ENCODE data around the gene NR1D1. TPM values are rescaled to one million over a fixed set of nuclear protein-coding genes. Genes with fewer than 3 reads are reported as not detected.
A peak's percentile ranks its signal among the peaks of the same experiment; 100 is the strongest.

The NR1D1 gene
- total RNA-seq, 4 donors from 2014 or later, result 3.4 to 9.9 (median 5.1) TPM

- intact Hi-C loops (cut with DNase I), result no loop called here
- peak overlapping the region; percentile 92 to 94 (median 93) for H3K27ac ChIP-seq
- H3K4me3 ChIP-seq (replicated peaks in 1 of 3), result no peak overlapping the region
- H3K4me1 ChIP-seq, result peaks cover 83 to 91% of the 10 kb centered on the region in 2 donors
- no peaks in the 10 kb centered on the region for H3K36me3 ChIP-seq
- no peaks in the 10 kb centered on the region for H3K9me3 ChIP-seq
- TF ChIP-seq, protein P1, sequence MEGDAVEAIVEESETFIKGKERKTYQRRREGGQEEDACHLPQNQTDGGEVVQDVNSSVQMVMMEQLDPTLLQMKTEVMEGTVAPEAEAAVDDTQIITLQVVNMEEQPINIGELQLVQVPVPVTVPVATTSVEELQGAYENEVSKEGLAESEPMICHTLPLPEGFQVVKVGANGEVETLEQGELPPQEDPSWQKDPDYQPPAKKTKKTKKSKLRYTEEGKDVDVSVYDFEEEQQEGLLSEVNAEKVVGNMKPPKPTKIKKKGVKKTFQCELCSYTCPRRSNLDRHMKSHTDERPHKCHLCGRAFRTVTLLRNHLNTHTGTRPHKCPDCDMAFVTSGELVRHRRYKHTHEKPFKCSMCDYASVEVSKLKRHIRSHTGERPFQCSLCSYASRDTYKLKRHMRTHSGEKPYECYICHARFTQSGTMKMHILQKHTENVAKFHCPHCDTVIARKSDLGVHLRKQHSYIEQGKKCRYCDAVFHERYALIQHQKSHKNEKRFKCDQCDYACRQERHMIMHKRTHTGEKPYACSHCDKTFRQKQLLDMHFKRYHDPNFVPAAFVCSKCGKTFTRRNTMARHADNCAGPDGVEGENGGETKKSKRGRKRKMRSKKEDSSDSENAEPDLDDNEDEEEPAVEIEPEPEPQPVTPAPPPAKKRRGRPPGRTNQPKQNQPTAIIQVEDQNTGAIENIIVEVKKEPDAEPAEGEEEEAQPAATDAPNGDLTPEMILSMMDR (IDR thresholded peaks at IDR 0.05), result no peak
- TF ChIP-seq POLR2A (IDR thresholded peaks at IDR 0.05), result no peak
- DNase-seq, result peak in 1 of 2 donors; percentile 21
- WGBS, 2 donors, result 46 to 53% methylated on average over 8 of the region's 8 CpGs
- no peaks in the 10 kb centered on the region for H3K27me3 ChIP-seq
Measured at GRCh38 chr17:40070709-40071312, 29.6 kb downstream of the NR1D1 start.

DNA sequence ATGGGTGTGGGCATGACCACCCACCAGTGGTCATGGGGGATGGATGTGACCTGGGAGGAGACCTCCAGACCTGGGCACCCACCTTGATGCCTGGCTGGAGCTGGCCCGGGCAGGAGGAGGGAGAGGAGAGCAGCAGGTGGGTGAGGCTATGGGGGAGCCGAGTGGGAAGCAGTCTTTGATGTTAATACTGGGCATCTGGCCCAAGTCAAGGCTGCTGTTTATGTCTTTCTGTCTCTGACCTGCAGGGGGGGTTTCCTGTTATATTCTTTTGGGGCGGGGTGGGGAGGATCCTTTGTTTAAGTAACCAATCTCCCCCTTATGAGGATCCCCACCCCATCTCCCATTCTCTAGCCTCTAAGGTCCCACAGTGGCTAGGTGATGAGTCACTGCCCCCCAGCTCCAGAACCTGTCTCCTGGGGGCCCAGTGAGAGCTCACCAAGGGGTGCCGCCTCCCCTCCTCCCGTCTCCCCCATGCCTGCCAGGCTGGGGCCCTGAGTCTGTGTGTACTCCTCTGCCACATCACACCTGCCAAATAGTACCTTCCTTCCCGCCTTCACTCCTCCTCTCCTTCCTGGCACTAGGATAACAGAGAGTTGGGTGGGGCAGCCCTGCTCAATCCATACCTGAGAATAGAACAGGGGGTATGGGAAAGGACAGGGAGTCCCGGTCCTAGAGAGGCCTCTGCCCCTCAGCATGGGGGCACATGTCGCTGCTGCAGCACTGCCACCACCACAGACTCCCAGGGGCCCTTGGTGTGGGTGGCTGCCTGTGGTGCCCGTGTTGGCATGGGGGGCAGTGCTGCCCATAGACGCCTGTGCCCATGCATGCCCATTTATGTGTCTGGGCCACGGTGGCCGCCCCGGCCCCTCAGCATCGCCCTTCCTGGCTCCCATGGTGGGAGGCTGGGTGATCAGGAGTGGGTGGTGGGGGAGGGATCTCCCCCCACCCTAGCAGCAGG, 30.4 kb downstream of the NR1D1 start:
- Histone ChIP-seq H3K4me3 (replicated peaks in 1 of 3) (peak overlapping the region in 1 of 3 donors; percentile 11), H3K9me3 (no peaks in the 10 kb centered on the region), H3K27me3 (no peaks in the 10 kb centered on the region), H3K36me3 (no peaks in the 10 kb centered on the region), H3K4me1 (peaks cover 83 to 91% of the 10 kb centered on the region in 2 donors), H3K27ac (peak overlapping the region; percentile 92 to 94 (median 93))
- intact Hi-C loops (cut with DNase I), result loop anchor here (10.0 kb wide), 1 partner anchor 95 kb away; no protein-coding TSS in a partner anchor
- TF ChIP-seq, protein P1 (IDR thresholded peaks at IDR 0.05), result peak in 1 of 6 experiments; percentile 23
- no peak for TF ChIP-seq POLR2A (IDR thresholded peaks at IDR 0.05)
- peak; percentile 61 to 63 for DNase-seq
- WGBS, 2 donors, result 15 to 44% methylated on average over 8 to 11 of the region's 14 CpGs

GRCh38 chr17:40068917-40069750, 31.3 kb downstream of the NR1D1 start:
- intact Hi-C loops (cut with DNase I), result loop anchor here (10.0 kb wide), 1 partner anchor 96 kb away; no protein-coding TSS in a partner anchor
- peaks cover 83 to 91% of the 10 kb centered on the region in 2 donors for H3K4me1 ChIP-seq
- 3 to 8% methylated on average over 13 of the region's 14 CpGs for WGBS, 2 donors
- H3K27ac ChIP-seq, result peak overlapping the region; percentile 92 to 94 (median 93)
- peak in 1 of 2 donors; percentile 54 for TF ChIP-seq POLR2A (IDR thresholded peaks at IDR 0.05)
- TF ChIP-seq, protein P1 (IDR thresholded peaks at IDR 0.05), result no peak
- DNase-seq, result peak; percentile 95 to 96
- H3K9me3 ChIP-seq, result no peaks in the 10 kb centered on the region
- peak overlapping the region in 1 of 3 donors; percentile 11 for H3K4me3 ChIP-seq (replicated peaks in 1 of 3)
- no peaks in the 10 kb centered on the region for H3K27me3 ChIP-seq
- no peaks in the 10 kb centered on the region for H3K36me3 ChIP-seq

DNA sequence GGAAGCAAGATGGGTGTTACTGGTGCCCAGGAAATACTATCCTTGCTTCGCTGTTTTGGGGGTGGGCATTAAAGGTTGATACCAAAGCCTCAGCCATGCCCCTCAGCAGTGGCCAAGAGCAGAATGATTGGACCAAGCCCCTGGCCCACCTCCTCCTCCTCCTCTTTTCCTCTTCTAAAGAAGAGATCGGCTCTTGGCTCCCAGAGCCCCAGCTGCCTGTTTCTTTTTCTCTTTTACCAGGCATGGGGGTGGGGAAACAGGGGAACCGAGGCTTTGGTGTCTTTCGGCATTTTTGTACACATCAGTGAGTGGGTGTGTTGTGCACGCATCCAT, 31.8 kb downstream of the NR1D1 start:
- Histone ChIP-seq H3K4me1 (peaks cover 83 to 89% of the 10 kb centered on the region in 2 donors), H3K27ac (peak overlapping the region; percentile 92 to 94 (median 93)), H3K36me3 (no peaks in the 10 kb centered on the region), H3K4me3 (replicated peaks in 1 of 3) (no peak overlapping the region), H3K9me3 (no peaks in the 10 kb centered on the region), H3K27me3 (no peaks in the 10 kb centered on the region)
- TF ChIP-seq, protein P1 (IDR thresholded peaks at IDR 0.05), result no peak
- no peak for TF ChIP-seq POLR2A (IDR thresholded peaks at IDR 0.05)
- DNase-seq, result no peak
- 7 to 15% methylated on average over 5 of the region's 5 CpGs for WGBS, 2 donors
- intact Hi-C loops (cut with DNase I), result loop anchor here (10.0 kb wide), 1 partner anchor 96 kb away; no protein-coding TSS in a partner anchor
